IMR-90 (cell line): ENCODE results near the gene OXA1L. TPM values are rescaled to one million over a fixed set of nuclear protein-coding genes. Genes with fewer than 3 reads are reported as not detected.
"Not testable (repeated sequence)": the region's sequence is repeated elsewhere in the genome, so short reads cannot be mapped to it uniquely, and the experiment has no call there.

Source experiments
- ATAC-seq: fragments of 200-7000 bp; cut with Tn5 transposase; 2 replicates; pipeline ENCODE4 v1.9.1; 2020; ENCODE audit warnings: low read depth, mild to moderate bottlenecking, moderate library complexity
- BruUV-seq: library from RNA; stranded (reverse); fragments of 400-500 nt; replicated peaks from 2 replicates; lab custom pipeline; 2021; lab: Mats Ljungman, UMichigan
- CTCF ChIA-PET: fragments of 300-600 bp; formaldehyde crosslinking; extraction: SDS; loops from one replicate; lab custom pipeline; 2021; ENCODE audit warnings: antibody characterized with exemption; lab: Yijun Ruan, JAX
- POLR2A ChIA-PET: fragments of 300-600 bp; sonication (Branson Sonifier 250); formaldehyde crosslinking; loops from one replicate; lab custom pipeline; 2022; ENCODE audit warnings: antibody characterized with exemption; ENCODE audit not compliant: unreplicated experiment; lab: Charles Lee
- DNase-seq: peaks from one replicate; pipeline ENCODE4 v3.0.0; 2013
- H2AFZ ChIP-seq: replicated peaks from 2 replicates; pipeline ENCODE3; 2013; ENCODE audit warnings: low read length, mild to moderate bottlenecking; ENCODE audit not compliant: poor library complexity
- H2AK5ac ChIP-seq: 2 replicates; pipeline ENCODE4 v1.6.1; 2013; ENCODE audit warnings: low read depth, low read length, inconsistent platforms
- H2AK9ac ChIP-seq: replicated peaks from 2 replicates; pipeline ENCODE3; 2013; ENCODE audit warnings: mild to moderate bottlenecking, low read depth, low read length, moderate library complexity; ENCODE audit not compliant: poor library complexity
- H2BK120ac ChIP-seq: 2 replicates; pipeline ENCODE4 v1.6.1; 2013; ENCODE audit warnings: low read depth, low read length, inconsistent platforms
- H2BK15ac ChIP-seq: 3 replicates; pipeline ENCODE4 v1.6.1; 2013; ENCODE audit warnings: low read depth, low read length, inconsistent platforms
- H2BK20ac ChIP-seq: 2 replicates; pipeline ENCODE4 v1.6.1; 2013; ENCODE audit warnings: low read depth, mild to moderate bottlenecking, inconsistent platforms, low read length, moderate library complexity
- H2BK5ac ChIP-seq: 2 replicates; pipeline ENCODE4 v1.6.1; 2013; ENCODE audit warnings: mild to moderate bottlenecking, low read depth, low read length, inconsistent platforms; ENCODE audit not compliant: poor library complexity, severe bottlenecking
- H3K14ac ChIP-seq: replicated peaks from 2 replicates; pipeline ENCODE4 v1.6.1; 2013; ENCODE audit warnings: low read depth, low read length, inconsistent platforms
- H3K18ac ChIP-seq: 2 replicates; pipeline ENCODE4 v1.6.1; 2013; ENCODE audit warnings: low read depth, low read length, control low read depth
- H3K23ac ChIP-seq: 2 replicates; pipeline ENCODE4 v1.6.1; 2013; ENCODE audit warnings: low read depth, low read length, inconsistent platforms
- H3K27ac ChIP-seq: 2 replicates; pipeline ENCODE4 v1.5.1; 2013; ENCODE audit warnings: mild to moderate bottlenecking, control low read depth, low read length; ENCODE audit not compliant: insufficient read depth
- H3K27me3 ChIP-seq: 2 replicates; pipeline ENCODE4 v1.6.1; 2013; ENCODE audit warnings: low read length; ENCODE audit not compliant: control insufficient read depth, insufficient read depth
- H3K36me3 ChIP-seq: 2 replicates; pipeline ENCODE4 v1.6.1; 2013; ENCODE audit warnings: low read length, mixed read lengths; ENCODE audit not compliant: control insufficient read depth, insufficient read depth
- H3K4ac ChIP-seq: 2 replicates; pipeline ENCODE4 v1.6.1; 2013; ENCODE audit warnings: low read depth, low read length, inconsistent platforms
- H3K4me1 ChIP-seq: 2 replicates; pipeline ENCODE4 v1.6.1; 2013; ENCODE audit warnings: low read length, mixed read lengths; ENCODE audit not compliant: control insufficient read depth, insufficient read depth
- H3K4me2 ChIP-seq: 2 replicates; pipeline ENCODE4 v1.6.1; 2013; ENCODE audit warnings: low read depth, mild to moderate bottlenecking, control low read depth, low read length, moderate library complexity
- H3K4me3 ChIP-seq: 2 replicates; pipeline ENCODE4 v1.5.1; 2013; ENCODE audit warnings: low read depth, mild to moderate bottlenecking, control low read depth, low read length, moderate library complexity; ENCODE audit not compliant: insufficient read depth
- H3K56ac ChIP-seq: 2 replicates; pipeline ENCODE4 v1.6.1; 2013; ENCODE audit warnings: low read length, inconsistent platforms; ENCODE audit not compliant: insufficient read depth; ENCODE audit errors: extremely low read depth
- H3K79me1 ChIP-seq, 2 experiments: 2 replicates each; pipeline ENCODE4 v1.6.1; 2013; ENCODE audit warnings: low read length in 2 of 2, inconsistent platforms in 1 of 2, low read depth in 1 of 2
- H3K9ac ChIP-seq: 2 replicates; pipeline ENCODE4 v1.6.1; 2013; ENCODE audit warnings: low read depth, low read length, control low read depth
- H3K9me1 ChIP-seq: 2 replicates; pipeline ENCODE4 v1.6.1; 2013; ENCODE audit warnings: low read length, inconsistent platforms; ENCODE audit not compliant: insufficient read depth
- H3K9me3 ChIP-seq: 2 replicates; pipeline ENCODE4 v1.6.1; 2013; ENCODE audit warnings: low read length; ENCODE audit not compliant: control insufficient read depth, insufficient read depth
- H4K20me1 ChIP-seq: 2 replicates; pipeline ENCODE4 v1.6.1; 2013; ENCODE audit warnings: low read length, inconsistent platforms; ENCODE audit not compliant: insufficient read depth
- H4K5ac ChIP-seq: 2 replicates; pipeline ENCODE4 v1.6.1; 2013; ENCODE audit warnings: mild to moderate bottlenecking, low read depth, low read length, control low read depth
- H4K8ac ChIP-seq, 2 experiments: 2 replicates each; pipeline ENCODE4 v1.6.1; 2013; ENCODE audit warnings: low read depth in 2 of 2, low read length in 2 of 2, control low read depth in 1 of 2, inconsistent platforms in 1 of 2
- H4K91ac ChIP-seq: 2 replicates; pipeline ENCODE4 v1.6.1; 2013; ENCODE audit warnings: low read depth, low read length, inconsistent platforms; ENCODE audit not compliant: insufficient read depth
- MXI1 ChIP-seq: IDR thresholded peaks from 2 replicates; pipeline ENCODE4 v1.6.1; 2012; ENCODE audit warnings: low read depth, mild to moderate bottlenecking, low read length, moderate library complexity, borderline replicate concordance
- WGBS, 2 experiments: methylation state at CpG; one replicate each; pipeline versions ENCODE4 v1.1.5 to v1.1.7; 2013; ENCODE audit warnings: missing lambda C conversion rate in 2 of 2; ENCODE audit not compliant: insufficient read length in 1 of 2; ENCODE audit errors: extremely low coverage in 2 of 2; 5-methylcytosine and 5-hydroxymethylcytosine counted together
- dilution Hi-C: fragments of 300-500 bp; cut with HindIII; formaldehyde crosslinking; loops from one replicate; pipeline ENCODE4 v1.14.3; 2018; ENCODE audit warnings: low sequenced_read_pairs; ENCODE audit not compliant: unreplicated experiment
- in situ Hi-C: fragments of 300-500 bp; cut with MboI; formaldehyde crosslinking; loops from 3 replicates; pipeline ENCODE4 v1.14.3; 2019; ENCODE audit warnings: low sequenced_read_pairs, inconsistent platforms, mixed read lengths
- intact Hi-C: fragments of 100-400 bp; cut with micrococcal nuclease; formaldehyde crosslinking; loops from 2 replicates; pipeline ENCODE4 v1.10.0; 2022
- polyA plus RNA-seq, 3 experiments: library from polyadenylated mRNA; depleted of rRNA; stranded (reverse); fragments of >200 nt; gene quantifications; 2 replicates each; pipeline ENCODE4 v1.2.3, GENCODE V29; 2012; ENCODE audit warnings: low replicate concordance in 1 of 3
- total RNA-seq: library from RNA; depleted of rRNA; stranded (reverse); fragments of >200 nt; gene quantifications from 2 replicates; pipeline ENCODE4 v1.2.3, GENCODE V29; 2012
- TF ChIP-seq, protein P1 (sequence below): fragments of 150-350 bp; IDR thresholded peaks from 2 replicates; pipeline ENCODE4 v1.6.1; 2017; ENCODE audit warnings: mild to moderate bottlenecking, antibody characterized with exemption, low read length, low read depth

Gene OXA1L
- total and polyA plus RNA-seq, 2 of the 4 experiments (the other 2 are of a cell fraction): 47.3 to 113 TPM

DNA sequence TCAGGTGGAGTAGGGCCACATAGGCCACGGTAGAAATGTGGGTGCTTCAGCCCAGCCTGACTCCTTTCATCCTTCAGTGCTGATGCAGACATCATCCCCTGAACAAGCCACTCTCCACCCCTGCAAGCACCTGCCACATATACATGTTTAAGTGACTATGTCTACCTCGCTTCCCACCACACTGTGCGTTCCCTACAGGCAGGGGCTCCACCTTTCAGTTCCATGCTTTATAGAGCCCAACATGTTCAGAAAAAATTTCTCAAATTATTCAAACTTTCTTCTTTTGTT is 37.1 kb downstream of the OXA1L start (continued):
- TF ChIP-seq, protein P1, sequence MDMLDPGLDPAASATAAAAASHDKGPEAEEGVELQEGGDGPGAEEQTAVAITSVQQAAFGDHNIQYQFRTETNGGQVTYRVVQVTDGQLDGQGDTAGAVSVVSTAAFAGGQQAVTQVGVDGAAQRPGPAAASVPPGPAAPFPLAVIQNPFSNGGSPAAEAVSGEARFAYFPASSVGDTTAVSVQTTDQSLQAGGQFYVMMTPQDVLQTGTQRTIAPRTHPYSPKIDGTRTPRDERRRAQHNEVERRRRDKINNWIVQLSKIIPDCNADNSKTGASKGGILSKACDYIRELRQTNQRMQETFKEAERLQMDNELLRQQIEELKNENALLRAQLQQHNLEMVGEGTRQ: no peak
- TF ChIP-seq MXI1: no peak

DNA sequence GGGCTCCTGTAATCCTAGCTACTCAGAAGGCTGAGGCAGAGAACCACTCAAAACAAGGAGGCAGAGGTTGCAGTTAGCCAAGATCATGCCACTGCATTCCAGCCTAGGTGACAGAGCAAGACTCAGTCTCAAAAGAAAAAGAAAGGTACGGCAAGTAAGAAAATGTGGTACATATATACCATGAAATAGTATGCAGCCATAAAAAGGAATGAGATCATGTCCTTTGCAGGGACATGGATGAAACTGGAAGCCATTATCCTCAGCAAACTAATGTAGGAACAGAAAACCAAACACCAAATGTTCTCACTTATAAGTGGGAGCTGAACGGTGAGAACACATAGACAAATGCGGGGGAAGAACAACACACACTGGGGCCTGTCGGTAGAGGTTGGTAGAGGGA is 38.7 kb downstream of the OXA1L start:
- H3K4me3 ChIP-seq, H3K56ac ChIP-seq, H3K4me2 ChIP-seq, H3K14ac ChIP-seq, H3K27me3 ChIP-seq, H3K23ac ChIP-seq, in situ Hi-C loops, H3K18ac ChIP-seq, POLR2A ChIA-PET, H3K36me3 ChIP-seq, dilution Hi-C loops, H2AK5ac ChIP-seq, H4K5ac ChIP-seq, H3K27ac ChIP-seq, H2AK9ac ChIP-seq, H3K4ac ChIP-seq, H2AFZ ChIP-seq, DNase-seq, H2BK5ac ChIP-seq, H3K9ac ChIP-seq, H4K8ac ChIP-seq, ATAC-seq, H3K9me3 ChIP-seq, H4K91ac ChIP-seq, H2BK15ac ChIP-seq, BruUV-seq, intact Hi-C loops, H2BK20ac ChIP-seq, H2BK120ac ChIP-seq, H3K79me1 ChIP-seq, H4K20me1 ChIP-seq, H3K9me1 ChIP-seq, H3K4me1 ChIP-seq: not testable (repeated sequence)
- CTCF ChIA-PET: interaction anchor here (1.5 kb wide), 1 partner anchor 68 kb away, joined by 3 read pairs; no protein-coding TSS in a partner anchor
- WGBS, 2 experiments: no CpG with 5 or more reads among the region's 4 CpGs
